GM10248 (cell line): ENCODE results near the gene KDF1.

ENCODE experiments used
- CTCF ChIA-PET: fragments of 300-600 bp; sonication (Branson Sonifier 250); formaldehyde crosslinking; extraction: SDS; loops from one replicate; lab custom pipeline; 2021; ENCODE audit warnings: antibody characterized with exemption; lab: Yijun Ruan, JAX
- POLR2A ChIA-PET: fragments of 350-650 bp; sonication (Branson Sonifier 250); formaldehyde crosslinking; extraction: SDS; loops from one replicate; lab custom pipeline; 2020; ENCODE audit warnings: antibody characterized with exemption; lab: Yijun Ruan, JAX
- DNase-seq: peaks from one replicate; pipeline ENCODE4 v3.0.0; 2012; ENCODE audit errors: extremely low spot score
- TF ChIP-seq, protein P1 (sequence below): IDR thresholded peaks from 2 replicates; pipeline ENCODE4 v1.5.1; 2012; ENCODE audit warnings: mild to moderate bottlenecking, low read depth; ENCODE audit errors: extremely low read depth, missing control alignments, control extremely low read depth

Gene KDF1

DNA sequence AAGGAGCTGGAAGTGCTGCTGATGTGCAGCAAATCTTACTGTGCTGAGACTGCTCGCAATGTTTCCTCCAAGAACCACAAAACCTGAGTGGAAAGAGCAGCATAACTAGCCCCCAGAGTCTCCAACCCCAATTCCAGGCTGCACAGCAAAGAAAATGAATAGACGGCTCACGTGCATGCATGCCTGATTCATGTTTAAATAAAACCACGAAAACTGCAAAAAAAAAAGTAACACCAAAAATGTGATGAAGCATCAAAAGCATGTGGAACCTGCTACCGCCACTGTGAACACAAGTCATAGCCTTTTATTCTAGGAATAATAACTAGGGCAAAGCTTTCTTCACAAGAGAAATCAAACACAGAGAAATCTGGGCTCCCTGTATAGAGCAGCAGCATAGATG, 23.6 kb upstream of the KDF1 start:
- POLR2A ChIA-PET: no interaction called here
- DNase-seq: no peak
- CTCF ChIA-PET: interaction anchor here (3.5 kb wide), 1 partner anchor 14 kb away, joined by 22 read pairs; no protein-coding TSS in a partner anchor
- TF ChIP-seq, protein P1, sequence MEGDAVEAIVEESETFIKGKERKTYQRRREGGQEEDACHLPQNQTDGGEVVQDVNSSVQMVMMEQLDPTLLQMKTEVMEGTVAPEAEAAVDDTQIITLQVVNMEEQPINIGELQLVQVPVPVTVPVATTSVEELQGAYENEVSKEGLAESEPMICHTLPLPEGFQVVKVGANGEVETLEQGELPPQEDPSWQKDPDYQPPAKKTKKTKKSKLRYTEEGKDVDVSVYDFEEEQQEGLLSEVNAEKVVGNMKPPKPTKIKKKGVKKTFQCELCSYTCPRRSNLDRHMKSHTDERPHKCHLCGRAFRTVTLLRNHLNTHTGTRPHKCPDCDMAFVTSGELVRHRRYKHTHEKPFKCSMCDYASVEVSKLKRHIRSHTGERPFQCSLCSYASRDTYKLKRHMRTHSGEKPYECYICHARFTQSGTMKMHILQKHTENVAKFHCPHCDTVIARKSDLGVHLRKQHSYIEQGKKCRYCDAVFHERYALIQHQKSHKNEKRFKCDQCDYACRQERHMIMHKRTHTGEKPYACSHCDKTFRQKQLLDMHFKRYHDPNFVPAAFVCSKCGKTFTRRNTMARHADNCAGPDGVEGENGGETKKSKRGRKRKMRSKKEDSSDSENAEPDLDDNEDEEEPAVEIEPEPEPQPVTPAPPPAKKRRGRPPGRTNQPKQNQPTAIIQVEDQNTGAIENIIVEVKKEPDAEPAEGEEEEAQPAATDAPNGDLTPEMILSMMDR: no peak

DNA sequence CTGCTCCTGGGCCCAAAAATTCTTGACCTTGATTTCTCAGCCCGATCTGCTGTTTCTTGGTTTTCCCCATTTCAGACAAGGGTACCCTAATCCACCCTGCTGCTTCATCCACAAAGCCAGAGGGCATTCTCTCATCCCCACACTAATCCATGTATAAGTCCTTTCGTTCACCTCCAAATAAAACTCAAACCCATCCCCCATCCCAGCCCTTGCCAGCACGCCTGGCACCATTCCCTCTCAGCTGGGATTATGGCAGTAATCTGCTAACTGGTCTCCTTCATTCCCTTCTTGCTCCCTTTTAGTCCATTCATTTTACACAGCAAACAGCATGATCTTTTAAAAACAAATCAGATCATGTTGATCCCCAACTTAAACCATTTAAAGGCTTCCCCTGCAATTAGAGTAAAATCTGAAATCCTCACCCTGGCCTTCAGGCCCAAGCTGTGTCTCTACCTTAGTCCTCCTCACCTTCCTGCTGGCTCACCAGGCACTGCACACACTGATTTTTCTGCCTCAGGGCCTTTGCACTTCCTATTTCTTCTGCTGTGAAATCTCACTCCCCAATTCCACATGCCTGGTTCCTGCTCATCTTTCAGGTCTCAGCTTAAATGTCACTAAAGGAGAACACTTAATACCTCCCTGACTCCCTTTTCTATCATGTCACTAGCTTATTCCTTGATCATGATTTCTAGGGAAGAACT, 21.0 kb upstream of the KDF1 start:
- POLR2A ChIA-PET: no interaction called here
- TF ChIP-seq, protein P1: no peak
- CTCF ChIA-PET: interaction anchor here (0.7 to 1.8 kb wide), 4 partner anchors 14 to 63 kb away, joined by 3 to 6 read pairs (median 4); no protein-coding TSS in a partner anchor
- no peak for DNase-seq

DNA sequence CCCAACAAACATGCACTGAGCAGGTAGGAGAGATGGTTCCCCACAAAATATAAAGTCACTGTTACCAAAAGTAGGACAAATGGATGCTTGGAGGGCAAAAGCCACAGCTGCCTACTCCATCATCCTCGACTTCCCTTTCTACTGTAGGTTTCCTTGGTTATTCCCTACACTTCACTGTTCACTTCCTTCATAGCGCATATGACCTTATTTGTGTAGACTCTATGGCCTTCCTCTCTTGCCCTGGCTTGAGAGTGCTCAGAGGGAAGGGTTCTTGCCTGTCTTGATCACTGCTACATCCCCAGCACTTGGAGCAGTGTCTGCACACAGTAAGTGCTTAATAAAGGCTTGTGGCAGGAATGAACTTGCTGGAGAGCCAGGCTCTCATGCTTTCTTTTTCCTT, 18.6 kb upstream of the KDF1 start:
- DNase-seq: no peak
- ChIA-PET POLR2A (no interaction called here), CTCF (no interaction called here)
- TF ChIP-seq, protein P1: no peak

DNA sequence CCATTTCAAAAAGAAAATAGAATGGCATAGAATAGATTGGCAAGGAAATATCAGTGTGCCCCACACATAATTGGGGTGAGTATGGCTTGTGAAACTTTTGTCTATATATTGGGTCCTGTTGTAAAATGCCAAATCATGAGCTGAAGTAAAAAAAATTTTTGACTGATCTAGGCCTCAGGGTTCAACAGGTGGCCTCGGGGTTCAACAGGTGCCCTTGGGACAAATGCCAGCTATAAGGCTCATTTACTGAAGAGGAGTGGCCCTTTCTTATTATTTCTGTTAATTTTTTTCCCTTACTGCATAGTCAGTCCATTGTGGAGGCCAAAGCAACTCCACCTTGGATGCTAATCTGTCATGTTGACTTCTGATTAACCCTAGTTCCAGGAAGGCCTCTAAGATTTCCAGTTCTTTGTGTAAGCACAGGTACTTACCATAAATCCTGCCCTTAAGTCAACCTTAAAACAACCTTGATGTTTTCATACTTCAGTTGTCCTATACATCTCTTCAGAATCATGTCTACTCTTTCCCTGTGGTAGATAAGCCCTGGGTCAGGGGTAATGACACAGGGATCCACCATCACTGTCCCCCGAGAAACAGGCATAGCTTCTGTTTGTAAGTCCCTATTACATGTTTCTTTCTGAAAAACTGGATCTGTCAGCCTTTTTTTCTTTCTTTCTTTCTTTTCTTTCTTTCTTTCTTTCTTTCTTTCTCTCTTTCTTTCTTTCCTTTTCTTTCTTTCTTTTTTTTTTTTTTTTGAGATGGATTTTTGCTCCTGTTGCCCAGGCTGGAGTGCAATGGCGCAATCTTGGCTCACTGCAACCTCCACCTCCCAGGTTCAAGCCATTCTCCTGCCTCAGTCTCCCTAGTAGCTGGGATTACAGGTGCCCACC, 16.6 kb upstream of the KDF1 start:
- POLR2A ChIA-PET: no interaction called here
- CTCF ChIA-PET: interaction anchor here (0.9 to 1.1 kb wide), 2 partner anchors 9 to 21 kb away, joined by 3 read pairs; no protein-coding TSS in a partner anchor

DNA sequence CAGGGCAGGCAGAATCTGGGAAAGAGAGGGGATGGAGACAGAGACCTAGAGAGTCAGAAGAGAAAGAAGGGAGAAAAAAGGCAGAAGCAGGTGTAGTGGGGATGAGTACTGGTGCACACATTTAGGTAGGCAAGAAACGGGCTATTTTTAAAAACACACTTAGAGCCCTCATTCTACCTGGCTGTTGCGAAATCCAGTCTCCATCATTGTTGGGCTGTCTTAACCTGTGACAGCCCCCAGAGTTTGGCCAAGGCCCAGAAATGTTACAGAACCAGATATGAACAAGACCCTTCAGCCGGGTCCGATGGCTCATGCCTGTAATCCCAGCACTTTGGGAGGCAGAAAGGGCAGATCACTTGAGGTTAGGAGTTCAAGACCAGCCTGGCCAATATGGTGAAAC, 12.6 kb upstream of the KDF1 start:
- TF ChIP-seq, protein P1: no peak
- ChIA-PET POLR2A (interaction anchor here (0.7 kb wide), 1 partner anchor 1987 kb away, joined by 5 read pairs; no protein-coding TSS in a partner anchor), CTCF (interaction anchor here (1.5 kb wide), 1 partner anchor 24 kb away, joined by 3 read pairs; no protein-coding TSS in a partner anchor)
- no peak for DNase-seq

More for the DNA sequence above, 16.6 kb upstream of the KDF1 start:
- no peak for DNase-seq
- TF ChIP-seq, protein P1: no peak

DNA sequence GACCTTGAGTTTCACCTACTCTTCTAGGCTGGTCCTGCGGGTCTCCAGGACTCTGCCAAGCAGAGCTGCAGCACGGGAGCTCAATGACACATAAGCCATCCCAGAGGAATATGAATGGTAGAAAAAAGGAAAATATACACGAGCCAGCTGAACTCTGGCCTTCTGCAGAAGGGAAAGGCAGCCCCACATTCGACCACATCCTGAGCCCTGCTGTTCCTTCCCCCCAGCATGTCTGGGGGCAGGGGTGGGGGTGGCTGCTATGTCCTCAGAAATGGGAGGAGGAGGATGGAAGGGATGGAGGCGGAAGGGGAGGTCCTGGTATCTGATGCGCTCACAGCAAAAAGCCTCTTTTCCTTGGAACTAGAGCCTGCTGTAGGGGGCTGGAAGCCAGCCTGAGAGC, 12.1 kb upstream of the KDF1 start:
- no peak for DNase-seq
- TF ChIP-seq, protein P1: no peak
- CTCF ChIA-PET: interaction anchor here (1.5 kb wide), 1 partner anchor 25 kb away, joined by 3 read pairs; no protein-coding TSS in a partner anchor
- POLR2A ChIA-PET: no interaction called here
